Smooth muscle cell (in vitro differentiated cells): ENCODE results near the gene DRAXIN. TPM values are rescaled to one million over a fixed set of nuclear protein-coding genes. Genes with fewer than 3 reads are reported as not detected.

ENCODE experiments used
- DNase-seq: peaks from one replicate; lab custom pipeline; 2025; ENCODE audit not compliant: unreplicated experiment; lab: John Stamatoyannopoulos, UW
- H2AFZ ChIP-seq: fragments of 200-600 bp; sonication (generic); 2 replicates; pipeline ENCODE4 v1.6.0; 2016; ENCODE audit warnings: antibody characterized with exemption, low read depth, mild to moderate bottlenecking
- H3F3A ChIP-seq: fragments of 200-600 bp; sonication (generic); 2 replicates; pipeline ENCODE4 v1.6.0; 2017; ENCODE audit warnings: antibody characterized with exemption, low read depth
- H3K27ac ChIP-seq: fragments of 200-600 bp; sonication (generic); 2 replicates; pipeline ENCODE4 v1.5.1; 2016; ENCODE audit warnings: low read depth, mild to moderate bottlenecking
- H3K27me3 ChIP-seq: fragments of 200-600 bp; sonication (generic); 2 replicates; pipeline ENCODE4 v1.6.1; 2016; ENCODE audit warnings: low read depth, mild to moderate bottlenecking
- H3K36me3 ChIP-seq: fragments of 200-600 bp; sonication (generic); 2 replicates; pipeline ENCODE4 v1.5.1; 2016; ENCODE audit warnings: low read depth
- H3K4me1 ChIP-seq: fragments of 200-600 bp; sonication (generic); 2 replicates; pipeline ENCODE4 v1.5.1; 2016; ENCODE audit warnings: low read depth
- H3K4me2 ChIP-seq: fragments of 200-600 bp; sonication (generic); 2 replicates; pipeline ENCODE4 v1.6.0; 2016; ENCODE audit warnings: mild to moderate bottlenecking
- H3K4me3 ChIP-seq: fragments of 200-600 bp; sonication (generic); 2 replicates; pipeline ENCODE4 v1.5.1; 2016; ENCODE audit warnings: mild to moderate bottlenecking
- H3K79me2 ChIP-seq: fragments of 200-600 bp; sonication (generic); 2 replicates; pipeline ENCODE4 v1.6.0; 2016; ENCODE audit warnings: low read depth, mild to moderate bottlenecking
- H3K9ac ChIP-seq: fragments of 200-600 bp; sonication (generic); 2 replicates; pipeline ENCODE4 v1.6.0; 2016; ENCODE audit warnings: low read depth
- H3K9me3 ChIP-seq: fragments of 200-600 bp; sonication (generic); replicated peaks from 2 replicates; pipeline ENCODE4 v1.5.1; 2016; ENCODE audit warnings: low read depth
- H4K20me1 ChIP-seq: fragments of 200-600 bp; sonication (generic); 2 replicates; pipeline ENCODE4 v1.6.0; 2016; ENCODE audit warnings: low read depth
- WGBS: methylation state at CpG from one replicate; pipeline ENCODE4 v1.1.7; 2016; ENCODE audit warnings: low lambda C conversion rate; 5-methylcytosine and 5-hydroxymethylcytosine counted together
- polyA plus RNA-seq: library from polyadenylated mRNA; unstranded; fragments of >200 nt; fragmentation: Nextera tagmentation; extraction: Ambion mirVana; gene quantifications from 2 replicates; pipeline ENCODE4 v1.2.1, GENCODE V29; 2016
- total RNA-seq: library from RNA; depleted of rRNA; stranded (reverse); fragments of >200 nt; gene quantifications from 2 replicates; pipeline ENCODE4 v1.2.3, GENCODE V29; 2014
- TF ChIP-seq, protein P1 (sequence below): fragments of 200-600 bp; sonication (generic); IDR thresholded peaks from 2 replicates; pipeline ENCODE4 v1.5.1; 2017; ENCODE audit warnings: borderline replicate concordance, mild to moderate bottlenecking, antibody characterized with exemption; ENCODE audit not compliant: insufficient read depth, poor library complexity, severe bottlenecking

Gene DRAXIN
- total and polyA plus RNA-seq, 2 experiments from 2014 or later: 0.09 to 0.15 TPM

DNA sequence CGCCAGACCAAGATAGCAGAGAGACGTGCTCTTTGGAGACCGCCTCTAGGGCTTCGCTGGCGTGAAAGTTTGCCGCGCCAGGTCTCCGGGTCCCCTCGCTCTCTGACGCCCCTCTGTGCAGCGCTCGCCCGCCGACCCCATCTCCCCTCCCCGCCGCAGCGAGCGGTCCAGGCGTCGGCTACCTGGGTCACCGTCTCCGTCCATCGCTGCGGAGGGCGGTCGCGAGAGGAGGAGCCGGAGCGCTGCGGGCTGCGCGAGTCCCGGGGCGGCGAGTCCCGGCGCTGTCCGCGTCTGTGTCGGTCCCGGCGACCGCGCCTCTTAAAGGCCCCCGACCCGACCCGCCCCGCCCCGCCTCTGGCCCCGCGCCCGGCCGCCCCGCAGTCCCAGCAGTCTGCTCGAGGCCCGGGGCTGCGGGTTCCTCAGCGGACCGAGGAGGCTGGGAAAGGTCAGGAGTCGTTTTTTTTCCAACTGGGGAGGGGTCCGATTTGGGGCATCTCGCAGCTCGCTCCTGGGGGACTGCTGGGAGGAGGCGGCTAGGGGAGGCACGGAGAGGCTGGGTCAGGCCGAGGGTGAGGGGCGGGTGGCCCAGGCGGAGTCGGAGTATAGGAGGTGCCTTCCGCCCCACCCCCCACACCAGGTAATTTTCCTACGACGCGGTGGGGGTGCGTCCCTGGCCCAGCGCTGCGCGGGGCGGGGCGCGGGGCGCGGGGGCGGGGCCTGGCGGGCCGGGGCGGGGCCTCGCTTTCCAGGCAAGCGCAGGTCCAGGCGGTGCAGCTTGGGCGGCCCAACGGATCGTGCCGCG is 37.2 kb upstream of the DRAXIN start, which contains the start of the genes FBXO2 and FBXO44:
Gene FBXO2, minus strand, starts transcription at position 293 of the 802 bp plus-strand sequence. Its CDS starts 89 bp downstream, at position 204.
Gene FBXO44, plus strand, starts transcription at position 741 of the 802 bp plus-strand sequence. CDS start 959 bp downstream, outside the sequence.
- TF ChIP-seq, protein P1, sequence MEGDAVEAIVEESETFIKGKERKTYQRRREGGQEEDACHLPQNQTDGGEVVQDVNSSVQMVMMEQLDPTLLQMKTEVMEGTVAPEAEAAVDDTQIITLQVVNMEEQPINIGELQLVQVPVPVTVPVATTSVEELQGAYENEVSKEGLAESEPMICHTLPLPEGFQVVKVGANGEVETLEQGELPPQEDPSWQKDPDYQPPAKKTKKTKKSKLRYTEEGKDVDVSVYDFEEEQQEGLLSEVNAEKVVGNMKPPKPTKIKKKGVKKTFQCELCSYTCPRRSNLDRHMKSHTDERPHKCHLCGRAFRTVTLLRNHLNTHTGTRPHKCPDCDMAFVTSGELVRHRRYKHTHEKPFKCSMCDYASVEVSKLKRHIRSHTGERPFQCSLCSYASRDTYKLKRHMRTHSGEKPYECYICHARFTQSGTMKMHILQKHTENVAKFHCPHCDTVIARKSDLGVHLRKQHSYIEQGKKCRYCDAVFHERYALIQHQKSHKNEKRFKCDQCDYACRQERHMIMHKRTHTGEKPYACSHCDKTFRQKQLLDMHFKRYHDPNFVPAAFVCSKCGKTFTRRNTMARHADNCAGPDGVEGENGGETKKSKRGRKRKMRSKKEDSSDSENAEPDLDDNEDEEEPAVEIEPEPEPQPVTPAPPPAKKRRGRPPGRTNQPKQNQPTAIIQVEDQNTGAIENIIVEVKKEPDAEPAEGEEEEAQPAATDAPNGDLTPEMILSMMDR: no peak
- peaks cover 19% of the 10 kb centered on the region for H3K27me3 ChIP-seq
- peaks cover 7% of the 10 kb centered on the region for H3K4me1 ChIP-seq
- no peaks in the 10 kb centered on the region for H3K36me3 ChIP-seq
- H3K9me3 ChIP-seq: no peaks in the 10 kb centered on the region
- H3K79me2 ChIP-seq: no peaks in the 10 kb centered on the region
- H2AFZ ChIP-seq: peak within 1 kb of the TSS; percentile 92
- DNase-seq: peak; percentile 47
- H3K4me3 ChIP-seq: peak within 1 kb of the TSS; percentile 87
- no peak within 1 kb of the TSS for H3K27ac ChIP-seq
- WGBS: 4% methylated on average over 53 of the region's 94 CpGs
- H3K4me2 ChIP-seq: peak within 1 kb of the TSS; percentile 97
- H3K9ac ChIP-seq: no peak within 1 kb of the TSS
- no peaks in the 10 kb centered on the region for H3F3A ChIP-seq
- H4K20me1 ChIP-seq: no peaks in the 10 kb centered on the region

- 18% methylated on average over 21 of the region's 45 CpGs for WGBS
- Histone ChIP-seq H3K9me3 (no peaks in the 10 kb centered on the region), H3K9ac (no peak overlapping the region), H3K36me3 (no peaks in the 10 kb centered on the region), H3K4me1 (peaks cover 7% of the 10 kb centered on the region), H3K79me2 (no peaks in the 10 kb centered on the region), H3K27me3 (peaks cover 11% of the 10 kb centered on the region), H4K20me1 (no peaks in the 10 kb centered on the region), H3F3A (no peaks in the 10 kb centered on the region), H2AFZ (peak overlapping the region; percentile 58), H3K27ac (no peak overlapping the region), H3K4me3 (peak overlapping the region; percentile 87), H3K4me2 (peak overlapping the region; percentile 97)
- no peak for DNase-seq
- TF ChIP-seq, protein P1: no peak
Observed at GRCh38 chr1:11654939-11655808, 36.3 kb upstream of the DRAXIN start.

- TF ChIP-seq, protein P1: no peak
- H3K27ac ChIP-seq: no peak overlapping the region
- no peak overlapping the region for H3K4me2 ChIP-seq
- H3K79me2 ChIP-seq: no peaks in the 10 kb centered on the region
- no peak overlapping the region for H3K4me3 ChIP-seq
- H3F3A ChIP-seq: no peaks in the 10 kb centered on the region
- H2AFZ ChIP-seq: no peak overlapping the region
- H3K9ac ChIP-seq: no peak overlapping the region
- 96% methylated on average over 6 of the region's 6 CpGs for WGBS
- no peaks in the 10 kb centered on the region for H4K20me1 ChIP-seq
- peaks cover 7% of the 10 kb centered on the region for H3K4me1 ChIP-seq
- no peaks in the 10 kb centered on the region for H3K9me3 ChIP-seq
- H3K36me3 ChIP-seq: no peaks in the 10 kb centered on the region
- H3K27me3 ChIP-seq: no peaks in the 10 kb centered on the region
- DNase-seq: no peak
Observed at GRCh38 chr1:11657654-11658053, 33.9 kb upstream of the DRAXIN start.
